Endothelial cell of umbilical vein (primary cell): ENCODE measurements around the gene ADARB2. TPM values are rescaled to one million over a fixed set of nuclear protein-coding genes. Genes with fewer than 3 reads are reported as not detected.

Experiments used
- BruUV-seq: library from RNA; stranded (reverse); fragments of 400-500 nt; replicated peaks from 2 replicates; lab custom pipeline; 2021; lab: Mats Ljungman, UMichigan
- CTCF ChIA-PET: fragments of 300-600, 350-600 bp; sonication (Branson Sonifier 250); formaldehyde crosslinking; loops from one replicate; lab custom pipeline; 2021; ENCODE audit warnings: antibody characterized with exemption, inconsistent platforms; lab: Charles Lee
- POLR2A ChIA-PET: fragments of 300-600, 350-600 bp; sonication (Branson Sonifier 250); formaldehyde crosslinking; loops from one replicate; lab custom pipeline; 2021; ENCODE audit warnings: antibody characterized with exemption, inconsistent platforms; lab: Charles Lee
- DNase-seq: peaks from one replicate; pipeline ENCODE4 v3.0.0-alpha.2; 2011; ENCODE audit warnings: low read depth, low spot score
- FAIRE-seq: peaks from 2 replicates; lab custom pipeline; 2011; peaks lifted over from hg19 to GRCh38; lab: Jason Lieb, UNC
- H2AFZ ChIP-seq: 2 replicates; pipeline ENCODE4 v1.6.0; 2012; ENCODE audit warnings: low read depth, low read length, control low read depth, inconsistent platforms
- H3K27ac ChIP-seq: 2 replicates; pipeline ENCODE4 v1.5.1; 2011; ENCODE audit warnings: low read depth, mild to moderate bottlenecking, control low read depth, low read length, moderate library complexity; ENCODE audit not compliant: insufficient read depth
- H3K27me3 ChIP-seq, 2 experiments: 2 replicates each; pipeline versions ENCODE4 v1.6.0 to v1.6.1; 2011; ENCODE audit warnings: low read length in 2 of 2, mixed read lengths in 1 of 2; ENCODE audit not compliant: control insufficient read depth in 2 of 2, insufficient read depth in 2 of 2
- H3K36me3 ChIP-seq, 2 experiments: 2 replicates in 1 of 2; 3 replicates in 1 of 2; pipeline ENCODE4 v1.5.1; 2011; ENCODE audit warnings: low read length in 2 of 2, mild to moderate bottlenecking in 1 of 2, moderate library complexity in 1 of 2; ENCODE audit not compliant: control insufficient read depth in 2 of 2, insufficient read depth in 2 of 2; ENCODE audit errors: extremely low read depth in 1 of 2
- H3K4me1 ChIP-seq: 3 replicates; pipeline ENCODE4 v1.5.1; 2011; ENCODE audit warnings: mild to moderate bottlenecking, low read length; ENCODE audit not compliant: control insufficient read depth, insufficient read depth; ENCODE audit errors: extremely low read depth
- H3K4me2 ChIP-seq: 2 replicates; pipeline ENCODE4 v1.6.1; 2011; ENCODE audit warnings: low read length, control low read depth, mixed read lengths; ENCODE audit not compliant: insufficient read depth
- H3K4me3 ChIP-seq, 3 experiments: fragments of 200-600 bp in 1 of 3; sonication (generic), shearing (Covaris generic) in 1 of 3; replicated peaks in 1 of 3; 2 replicates each; pipeline ENCODE4 v1.5.1; 2011 to 2016; ENCODE audit warnings: control low read depth in 3 of 3, low read length in 3 of 3, mild to moderate bottlenecking in 2 of 3, inconsistent platforms in 1 of 3, low read depth in 1 of 3, moderate library complexity in 1 of 3; ENCODE audit not compliant: insufficient read depth in 1 of 3
- H3K79me2 ChIP-seq: 2 replicates; pipeline ENCODE4 v1.6.0; 2012; ENCODE audit warnings: low read length, inconsistent platforms; ENCODE audit not compliant: control insufficient read depth, insufficient read depth
- H3K9ac ChIP-seq: replicated peaks from 2 replicates; pipeline ENCODE3; 2011; ENCODE audit warnings: low read length, control low read depth; ENCODE audit not compliant: insufficient read depth; ENCODE audit errors: extremely low read depth
- H3K9me1 ChIP-seq: replicated peaks from 3 replicates; pipeline ENCODE4 v1.6.0; 2011; ENCODE audit warnings: mild to moderate bottlenecking, low read length; ENCODE audit not compliant: control insufficient read depth, insufficient read depth; ENCODE audit errors: extremely low read depth
- H3K9me3 ChIP-seq: replicated peaks from 2 replicates; pipeline ENCODE4 v1.5.1; 2012; ENCODE audit warnings: low read length, inconsistent platforms; ENCODE audit not compliant: control insufficient read depth, insufficient read depth
- H4K20me1 ChIP-seq: replicated peaks from 2 replicates; pipeline ENCODE3; 2011; ENCODE audit warnings: mild to moderate bottlenecking, low read length; ENCODE audit not compliant: control insufficient read depth, insufficient read depth; ENCODE audit errors: extremely low read depth
- EZH2 ChIP-seq: IDR thresholded peaks from 2 replicates; pipeline ENCODE4 v1.6.1; 2012; ENCODE audit warnings: borderline replicate concordance, low read depth, mild to moderate bottlenecking, moderate library complexity, low read length, inconsistent platforms; ENCODE audit not compliant: severe bottlenecking
- GATA2 ChIP-seq: IDR thresholded peaks from 2 replicates; pipeline ENCODE4 v1.7.0; 2011; ENCODE audit warnings: low read depth, mild to moderate bottlenecking, moderate library complexity, mixed read lengths, low read length; ENCODE audit not compliant: insufficient read length, insufficient read depth
- JUN ChIP-seq: IDR thresholded peaks from 2 replicates; pipeline ENCODE4 v1.6.1; 2011; ENCODE audit warnings: borderline replicate concordance, low read depth; ENCODE audit not compliant: insufficient read length, insufficient read depth
- MAX ChIP-seq: IDR thresholded peaks from 2 replicates; pipeline ENCODE4 v1.6.1; 2011; ENCODE audit not compliant: insufficient read depth, insufficient read length
- MYC ChIP-seq: IDR thresholded peaks from one replicate; pipeline ENCODE4 v1.6.1; 2011; ENCODE audit warnings: mild to moderate bottlenecking, low read depth, low read length
- POLR2A ChIP-seq: IDR thresholded peaks from 2 replicates; pipeline ENCODE4 v1.6.1; 2012; ENCODE audit warnings: low read depth, mild to moderate bottlenecking, control low read depth, low read length
- POLR2AphosphoS5 ChIP-seq: IDR thresholded peaks from 2 replicates; pipeline ENCODE4 v1.6.1; 2012; ENCODE audit warnings: low read depth, mild to moderate bottlenecking, control low read depth, low read length, moderate library complexity; ENCODE audit not compliant: insufficient read depth
- dilution Hi-C: fragments of 300-500 bp; cut with MboI; formaldehyde crosslinking; loops from one replicate; pipeline ENCODE4 v1.15.0; 2019; ENCODE audit warnings: low sequenced_read_pairs; ENCODE audit not compliant: extremely low pct_ligation_motif_present
- intact Hi-C: fragments of 100-400 bp; cut with micrococcal nuclease; formaldehyde crosslinking; loops from one replicate; pipeline ENCODE4 v1.10.0; 2022
- polyA plus RNA-seq, 4 experiments: library from polyadenylated mRNA; depleted of rRNA in 3 of 4; stranded (reverse) in 3 of 4; unstranded in 1 of 4; fragments of >200 nt; gene quantifications; 2 replicates each; pipeline versions ENCODE4 v1.2.1 to v1.2.3, GENCODE V29; 2011 to 2012; ENCODE audit warnings: missing spikeins in 1 of 4
- total RNA-seq: library from RNA; stranded (reverse); gene quantifications from 2 replicates; pipeline ENCODE4 v1.2.3, GENCODE V29; 2021
- TF ChIP-seq, protein P1 (sequence below), 2 donors: IDR thresholded peaks; 1 replicate in 1 of 2; 2 replicates in 1 of 2; pipeline ENCODE4 v1.5.1; 2011; ENCODE audit warnings: low read length in 2 of 2, mild to moderate bottlenecking in 2 of 2, moderate library complexity in 2 of 2, control low read depth in 1 of 2, inconsistent platforms in 1 of 2, low read depth in 1 of 2; ENCODE audit not compliant: insufficient read depth in 1 of 2; ENCODE audit errors: extremely low read depth in 1 of 2

The ADARB2 gene
- total and polyA plus RNA-seq, 2 donors (not counting 3 experiments of a cell fraction or from before 2014, with no cell fraction given), result not detected

GRCh38 chr10:1579141-1579491 is 158.2 kb downstream of the ADARB2 start:
- CTCF ChIA-PET, result no interaction called here
- H3K4me3 ChIP-seq, result no peak overlapping the region
- intact Hi-C loops, result no loop called here
- H3K4me2 ChIP-seq, result no peak overlapping the region
- no peaks in the 10 kb centered on the region for H4K20me1 ChIP-seq
- no peak overlapping the region for H3K9ac ChIP-seq
- H3K9me1 ChIP-seq, result no peaks in the 10 kb centered on the region
- no peaks in the 10 kb centered on the region for H3K27me3 ChIP-seq
- peaks cover 2% of the 10 kb centered on the region for H3K9me3 ChIP-seq
- no peak for TF ChIP-seq POLR2A
- TF ChIP-seq, protein P1, sequence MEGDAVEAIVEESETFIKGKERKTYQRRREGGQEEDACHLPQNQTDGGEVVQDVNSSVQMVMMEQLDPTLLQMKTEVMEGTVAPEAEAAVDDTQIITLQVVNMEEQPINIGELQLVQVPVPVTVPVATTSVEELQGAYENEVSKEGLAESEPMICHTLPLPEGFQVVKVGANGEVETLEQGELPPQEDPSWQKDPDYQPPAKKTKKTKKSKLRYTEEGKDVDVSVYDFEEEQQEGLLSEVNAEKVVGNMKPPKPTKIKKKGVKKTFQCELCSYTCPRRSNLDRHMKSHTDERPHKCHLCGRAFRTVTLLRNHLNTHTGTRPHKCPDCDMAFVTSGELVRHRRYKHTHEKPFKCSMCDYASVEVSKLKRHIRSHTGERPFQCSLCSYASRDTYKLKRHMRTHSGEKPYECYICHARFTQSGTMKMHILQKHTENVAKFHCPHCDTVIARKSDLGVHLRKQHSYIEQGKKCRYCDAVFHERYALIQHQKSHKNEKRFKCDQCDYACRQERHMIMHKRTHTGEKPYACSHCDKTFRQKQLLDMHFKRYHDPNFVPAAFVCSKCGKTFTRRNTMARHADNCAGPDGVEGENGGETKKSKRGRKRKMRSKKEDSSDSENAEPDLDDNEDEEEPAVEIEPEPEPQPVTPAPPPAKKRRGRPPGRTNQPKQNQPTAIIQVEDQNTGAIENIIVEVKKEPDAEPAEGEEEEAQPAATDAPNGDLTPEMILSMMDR (IDR thresholded peaks at IDR 0.05; ENCODE audit: extremely low read depth in 1 of 2, insufficient read depth in 1 of 2, low read depth in 1 of 2, low read length in 2 of 2), result no peak
- TF ChIP-seq GATA2, result no peak
- TF ChIP-seq MAX, result no peak
- no peak for TF ChIP-seq EZH2
- no peak for TF ChIP-seq MYC
- TF ChIP-seq JUN, result no peak
- TF ChIP-seq POLR2AphosphoS5, result no peak
- H3K4me1 ChIP-seq, result no peaks in the 10 kb centered on the region
- BruUV-seq, result no TSS peak
- dilution Hi-C loops, result no loop called here
- no peak for DNase-seq
- POLR2A ChIA-PET, result no interaction called here
- no peaks in the 10 kb centered on the region for H3K36me3 ChIP-seq
- FAIRE-seq, result no peak
- H3K79me2 ChIP-seq, result no peaks in the 10 kb centered on the region
- H2AFZ ChIP-seq, result no peak overlapping the region
- H3K27ac ChIP-seq, result no peak overlapping the region
